HepG2 (cell line): ENCODE data around the gene CADM2. TPM values are rescaled to one million over a fixed set of nuclear protein-coding genes. Genes with fewer than 3 reads are reported as not detected.

ENCODE experiments used
- ATAC-seq: fragments of 200-7000 bp; cut with Tn5 transposase; 3 replicates; pipeline ENCODE4 v1.9.1; 2020; ENCODE audit warnings: mild to moderate bottlenecking, moderate library complexity
- BruUV-seq: library from RNA; stranded (reverse); fragments of 400-500 nt; replicated peaks from 2 replicates; lab custom pipeline; 2021; lab: Mats Ljungman, UMichigan
- CTCF ChIA-PET: fragments of 300-600 bp; formaldehyde crosslinking; extraction: SDS; loops from one replicate; lab custom pipeline; 2021; ENCODE audit warnings: low total read pairs, inconsistent platforms, low intra/inter-chr PET ratio; lab: Yijun Ruan, JAX
- POLR2A ChIA-PET: fragments of 350-600 bp; sonication (Branson Sonifier 250); formaldehyde crosslinking; loops from one replicate; lab custom pipeline; 2020; ENCODE audit warnings: antibody characterized with exemption, inconsistent platforms; lab: Yijun Ruan, JAX
- DNase-seq: peaks from one replicate; pipeline ENCODE4 v3.0.0-alpha.2; 2015; ENCODE audit warnings: low spot score
- FAIRE-seq: peaks from 3 replicates; lab custom pipeline; 2011; peaks lifted over from hg19 to GRCh38; lab: Jason Lieb, UNC
- H2AFZ ChIP-seq: one replicate; pipeline ENCODE4 v1.6.1; 2011; ENCODE audit warnings: low read length, inconsistent platforms
- H3K27ac ChIP-seq: fragments of 300-600 bp; 3 replicates; pipeline ENCODE4 v1.8.0; 2011; ENCODE audit warnings: mixed run types, mild to moderate bottlenecking, mixed read lengths, low read length, inconsistent platforms; ENCODE audit not compliant: insufficient read depth; ENCODE audit errors: extremely low read length
- H3K27me3 ChIP-seq, 2 experiments: fragments of 200-600 bp in 1 of 2; 2 replicates in 1 of 2; 3 replicates in 1 of 2; pipeline versions ENCODE4 v1.6.0 to v1.8.0; 2011; ENCODE audit warnings: low read length in 2 of 2, mild to moderate bottlenecking in 2 of 2, moderate library complexity in 2 of 2, inconsistent platforms in 1 of 2; ENCODE audit not compliant: insufficient read depth in 2 of 2, control insufficient read depth in 1 of 2
- H3K36me3 ChIP-seq, 2 experiments: fragments of 200-600 bp in 1 of 2; replicated peaks in 1 of 2; 2 replicates in 1 of 2; 3 replicates in 1 of 2; pipeline versions ENCODE4 v1.5.1 to v1.8.0; 2011; ENCODE audit warnings: low read length in 2 of 2, inconsistent platforms in 1 of 2; ENCODE audit not compliant: insufficient read depth in 2 of 2, control insufficient read depth in 1 of 2
- H3K4me1 ChIP-seq: 2 replicates; pipeline ENCODE4 v1.5.1; 2012; ENCODE audit warnings: low read length, inconsistent platforms; ENCODE audit not compliant: insufficient read depth
- H3K4me2 ChIP-seq: 2 replicates; pipeline ENCODE4 v1.6.0; 2011; ENCODE audit warnings: low read depth, low read length, inconsistent platforms
- H3K4me3 ChIP-seq, 3 experiments: fragments of 200-600 bp in 1 of 3; sonication (generic), shearing (Covaris generic) in 1 of 3; replicated peaks in 1 of 3; 2 replicates each; pipeline ENCODE4 v1.5.1; 2011 to 2016; ENCODE audit warnings: low read length in 3 of 3, inconsistent platforms in 2 of 3, low read depth in 2 of 3, mild to moderate bottlenecking in 2 of 3, control low read depth in 1 of 3, mixed read lengths in 1 of 3; ENCODE audit not compliant: insufficient read depth in 1 of 3
- H3K79me2 ChIP-seq: one replicate; pipeline ENCODE4 v1.6.1; 2011; ENCODE audit warnings: low read length, inconsistent platforms; ENCODE audit not compliant: insufficient read depth
- H3K9ac ChIP-seq: 2 replicates; pipeline ENCODE4 v1.6.0; 2011; ENCODE audit warnings: mild to moderate bottlenecking, low read depth, low read length, inconsistent platforms; ENCODE audit not compliant: insufficient read depth
- H3K9me3 ChIP-seq: 2 replicates; pipeline ENCODE4 v1.5.1; 2012; ENCODE audit warnings: mild to moderate bottlenecking, low read length
- H4K20me1 ChIP-seq: 2 replicates; pipeline ENCODE4 v1.6.0; 2011; ENCODE audit warnings: inconsistent platforms, mild to moderate bottlenecking, low read length, moderate library complexity; ENCODE audit not compliant: insufficient read depth
- ATRX ChIP-seq: sonication (generic); formaldehyde crosslinking; IDR thresholded peaks from 2 replicates; pipeline ENCODE4 v1.4.0; 2020; ENCODE audit warnings: missing genetic modification reagents, borderline replicate concordance
- ETV5 ChIP-seq: IDR thresholded peaks from 2 replicates; pipeline ENCODE4 v1.6.1; 2018; ENCODE audit warnings: missing biosample characterization, missing genetic modification reagents, inconsistent platforms, borderline replicate concordance
- GZF1 ChIP-seq: sonication (generic); formaldehyde crosslinking; IDR thresholded peaks from 2 replicates; pipeline ENCODE4 v1.5.1; 2020; ENCODE audit warnings: mild to moderate bottlenecking, missing genetic modification reagents
- ISL2 ChIP-seq: sonication (generic); formaldehyde crosslinking; IDR thresholded peaks from 2 replicates; pipeline ENCODE4 v1.5.0; 2020; ENCODE audit warnings: missing genetic modification reagents
- KMT2A ChIP-seq: sonication (generic); formaldehyde crosslinking; IDR thresholded peaks from 2 replicates; pipeline ENCODE4 v1.4.0; 2020; ENCODE audit warnings: missing genetic modification reagents
- NR3C1 ChIP-seq: sonication (generic); formaldehyde crosslinking; IDR thresholded peaks from 2 replicates; pipeline ENCODE4 v1.4.0; 2020; ENCODE audit warnings: missing genetic modification reagents
- THYN1 ChIP-seq: sonication (generic); formaldehyde crosslinking; IDR thresholded peaks from 2 replicates; pipeline ENCODE4 v1.8.1; 2023; ENCODE audit warnings: low read depth, mild to moderate bottlenecking, moderate library complexity, missing genetic modification reagents, borderline replicate concordance
- TP53 ChIP-seq: sonication (generic); formaldehyde crosslinking; conservative IDR thresholded peaks from 2 replicates; pipeline ENCODE4 v1.4.0; 2020; ENCODE audit warnings: missing genetic modification reagents
- ZNF280B ChIP-seq: sonication (generic); formaldehyde crosslinking; IDR thresholded peaks from 2 replicates; pipeline ENCODE4 v1.5.0; 2020; ENCODE audit warnings: missing genetic modification reagents, mild to moderate bottlenecking, borderline replicate concordance
- ZNF512 ChIP-seq: sonication (generic); formaldehyde crosslinking; IDR thresholded peaks from 2 replicates; pipeline ENCODE4 v1.4.0; 2020; ENCODE audit warnings: mild to moderate bottlenecking, missing genetic modification reagents
- ZNF576 ChIP-seq: sonication (generic); formaldehyde crosslinking; IDR thresholded peaks from 2 replicates; pipeline ENCODE4 v1.4.0; 2020; ENCODE audit warnings: mild to moderate bottlenecking, missing genetic modification reagents
- ZNF878 ChIP-seq: sonication (generic); formaldehyde crosslinking; IDR thresholded peaks from 2 replicates; pipeline ENCODE4 v1.8.1; 2023; ENCODE audit warnings: mild to moderate bottlenecking, missing genetic modification reagents, moderate library complexity
- WGBS: methylation state at CpG from one replicate; pipeline ENCODE4 v1.1.6; 2017; ENCODE audit warnings: low lambda C conversion rate; 5-methylcytosine and 5-hydroxymethylcytosine counted together
- in situ Hi-C: cut with HindIII; loops from 2 replicates; pipeline ENCODE4 v1.10.0; 2017; ENCODE audit warnings: low pct_unique_long_range_greater_than_20kb; ENCODE audit not compliant: extremely low pct_ligation_motif_present
- intact Hi-C: fragments of 100-400 bp; cut with micrococcal nuclease; formaldehyde crosslinking; loops from one replicate; pipeline ENCODE4 v1.10.0; 2022; ENCODE audit not compliant: unreplicated experiment
- polyA plus RNA-seq, 8 experiments: library from polyadenylated mRNA; depleted of rRNA in 3 of 8; stranded (reverse) in 7 of 8; unstranded in 1 of 8; fragments of >200 nt; fragmentation: Illumina TruSeq in 4 of 8; extraction: Trizol in 4 of 8; gene quantifications; 2 replicates each; pipeline versions ENCODE4 v1.2.1 to v1.2.3, GENCODE V29; 2011 to 2016; ENCODE audit warnings: low read depth in 4 of 8, missing spikeins in 1 of 8, mixed read lengths in 1 of 8; ENCODE audit not compliant: insufficient read depth in 1 of 8
- total RNA-seq, 5 experiments: library from RNA; depleted of rRNA; stranded (reverse); fragments of >200 nt; fragmentation: Illumina TruSeq; extraction: Trizol; gene quantifications; 2 replicates each; pipeline ENCODE4 v1.2.3, GENCODE V29; 2016; ENCODE audit warnings: low read depth in 1 of 5

Gene CADM2
- total and polyA plus RNA-seq, 2 of the 13 experiments (the other 11 are each of a cell fraction or from before 2014, with no cell fraction given): not detected

- ATAC-seq: no peak
- H3K9ac ChIP-seq: no peak overlapping the region
- CTCF ChIA-PET: no interaction called here
Observed at GRCh38 chr3:85298032-85298431, 339.2 kb downstream of the CADM2 start.

More at GRCh38 chr3:85298032-85298431, 339.2 kb downstream of the CADM2 start:
- Histone ChIP-seq H3K79me2 (no peaks in the 10 kb centered on the region), H3K4me2 (no peak overlapping the region), H3K27me3 (no peaks in the 10 kb centered on the region), H3K4me1 (no peaks in the 10 kb centered on the region), H3K36me3 (no peaks in the 10 kb centered on the region), H3K4me3 (no peak overlapping the region), H3K9me3 (no peaks in the 10 kb centered on the region), H3K27ac (no peak overlapping the region), H4K20me1 (no peaks in the 10 kb centered on the region), H2AFZ (no peak overlapping the region)
- POLR2A ChIA-PET: no interaction called here
- WGBS: 0% methylated on average over 1 of the region's 1 CpG
- no peak for TF ChIP-seq ATRX (CRISPR knock-in tag)
- no peak for TF ChIP-seq ZNF878 (CRISPR knock-in tag)
- no peak for TF ChIP-seq GZF1 (CRISPR knock-in tag)
- no peak for TF ChIP-seq ZNF512
- no peak for TF ChIP-seq ISL2 (CRISPR knock-in tag)
- TF ChIP-seq ZNF280B (CRISPR knock-in tag): no peak
- no peak for TF ChIP-seq THYN1
- TF ChIP-seq NR3C1: no peak
- no peak for TF ChIP-seq ETV5
- no peak for TF ChIP-seq TP53 (CRISPR knock-in tag)
- no peak for TF ChIP-seq KMT2A (CRISPR knock-in tag)
- no peak for TF ChIP-seq ZNF576 (CRISPR knock-in tag)
- BruUV-seq: no TSS peak
- DNase-seq (no peak), FAIRE-seq (no peak)
- intact Hi-C loops (no loop called here), in situ Hi-C loops (no loop called here)
